HG03457 (cell line): ENCODE measurements around the gene TLE4.

ENCODE experiments used
- ATAC-seq: cut with Tn5 transposase; IDR thresholded peaks from one replicate; pipeline ENCODE4 v1.9.1; 2021; ENCODE audit warnings: moderate number of reproducible peaks; ENCODE audit not compliant: unreplicated experiment

The TLE4 gene

GRCh38 chr9:79765466-79765865 lies 193.7 kb downstream of the TLE4 start:
- no peak for ATAC-seq

DNA sequence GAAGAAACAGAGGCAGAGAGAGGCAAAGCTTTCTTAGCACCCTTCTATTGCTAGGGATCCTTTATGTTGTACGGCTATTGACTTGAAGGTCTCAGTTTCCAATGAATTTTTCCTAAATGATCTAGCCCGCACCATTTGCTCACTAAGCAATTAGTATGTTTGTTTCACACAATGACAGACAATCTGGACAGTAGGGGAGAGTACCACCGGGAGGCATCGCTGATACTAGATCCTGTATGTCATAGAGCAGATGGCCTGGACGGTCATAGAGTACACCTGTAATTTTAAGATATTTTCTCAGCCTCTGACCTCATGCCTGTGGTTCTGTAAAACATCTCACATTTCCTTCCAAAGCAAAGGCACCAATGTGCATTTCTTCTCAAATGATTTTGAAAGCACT lies 194.3 kb downstream of the TLE4 start:
- no peak for ATAC-seq

GRCh38 chr9:79768194-79768593 lies 196.4 kb downstream of the TLE4 start:
- ATAC-seq, result no peak

DNA sequence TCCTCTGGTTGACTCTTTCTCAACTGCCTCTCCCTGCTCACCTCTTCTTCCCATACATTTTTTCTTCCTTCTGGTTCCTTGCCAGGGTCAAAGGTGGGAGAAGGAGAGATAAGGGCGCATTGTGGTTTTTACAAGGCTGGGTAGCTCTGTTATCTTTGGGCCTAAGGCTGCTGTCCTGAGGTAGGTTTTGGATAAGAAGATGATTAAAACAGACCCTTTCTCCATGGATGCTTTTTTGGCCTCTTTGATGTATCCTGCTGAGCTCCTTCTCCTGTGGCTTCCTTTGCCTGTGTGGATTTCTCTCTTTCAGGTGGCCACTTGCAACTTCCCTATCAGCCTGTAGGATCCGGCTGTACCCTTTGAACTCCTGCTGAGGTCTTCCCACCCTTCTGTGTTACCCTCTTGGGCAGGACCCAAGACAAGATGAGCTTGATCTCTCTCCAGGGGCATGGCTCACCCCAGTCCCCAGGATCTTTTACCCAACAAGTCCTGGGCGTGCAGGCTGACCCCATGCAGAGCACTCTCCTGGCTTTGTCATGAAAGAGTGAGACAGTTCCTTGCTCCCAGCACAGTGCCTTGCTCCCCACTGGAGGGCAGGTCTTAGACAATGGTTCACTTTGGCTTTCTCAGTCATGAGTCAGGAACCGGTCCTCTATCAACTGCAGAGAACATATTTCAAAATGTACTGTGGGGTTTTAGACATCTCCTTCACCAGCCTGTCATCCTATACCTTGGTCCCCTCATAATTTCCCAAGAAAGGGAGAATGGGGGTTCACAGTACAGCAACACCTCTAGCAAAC lies 197.9 kb downstream of the TLE4 start:
- no peak for ATAC-seq

GRCh38 chr9:79774356-79774755 lies 202.6 kb downstream of the TLE4 start:
- no peak for ATAC-seq
